Measurements from ENCODE around the gene KCNK4.

DNA sequence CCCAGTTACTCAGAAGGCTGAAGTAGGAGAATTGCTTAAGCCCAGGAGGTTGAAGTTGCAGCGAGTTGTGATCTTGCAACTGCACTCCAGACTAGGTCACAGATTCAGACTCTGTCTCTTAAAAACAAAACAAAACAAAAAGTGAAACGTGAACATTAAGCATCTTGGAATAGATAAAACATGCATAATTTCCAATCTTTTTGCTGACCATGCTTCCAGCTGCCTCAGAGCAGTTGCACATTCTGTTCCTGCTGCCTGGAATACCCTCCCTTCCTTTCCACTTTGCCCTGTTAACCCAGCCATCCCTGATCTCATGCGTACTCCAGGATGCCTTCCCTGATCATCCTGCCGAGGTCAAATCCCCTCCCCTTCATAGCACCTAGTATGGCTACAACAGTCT lies 48.2 kb downstream of the KCNK4 start:
- TF ChIP-seq, protein P1, sequence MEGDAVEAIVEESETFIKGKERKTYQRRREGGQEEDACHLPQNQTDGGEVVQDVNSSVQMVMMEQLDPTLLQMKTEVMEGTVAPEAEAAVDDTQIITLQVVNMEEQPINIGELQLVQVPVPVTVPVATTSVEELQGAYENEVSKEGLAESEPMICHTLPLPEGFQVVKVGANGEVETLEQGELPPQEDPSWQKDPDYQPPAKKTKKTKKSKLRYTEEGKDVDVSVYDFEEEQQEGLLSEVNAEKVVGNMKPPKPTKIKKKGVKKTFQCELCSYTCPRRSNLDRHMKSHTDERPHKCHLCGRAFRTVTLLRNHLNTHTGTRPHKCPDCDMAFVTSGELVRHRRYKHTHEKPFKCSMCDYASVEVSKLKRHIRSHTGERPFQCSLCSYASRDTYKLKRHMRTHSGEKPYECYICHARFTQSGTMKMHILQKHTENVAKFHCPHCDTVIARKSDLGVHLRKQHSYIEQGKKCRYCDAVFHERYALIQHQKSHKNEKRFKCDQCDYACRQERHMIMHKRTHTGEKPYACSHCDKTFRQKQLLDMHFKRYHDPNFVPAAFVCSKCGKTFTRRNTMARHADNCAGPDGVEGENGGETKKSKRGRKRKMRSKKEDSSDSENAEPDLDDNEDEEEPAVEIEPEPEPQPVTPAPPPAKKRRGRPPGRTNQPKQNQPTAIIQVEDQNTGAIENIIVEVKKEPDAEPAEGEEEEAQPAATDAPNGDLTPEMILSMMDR (IDR thresholded peaks at IDR 0.05; ENCODE audit: poor library complexity, severe bottlenecking), result no peak
- TF ChIP-seq EZH2 (IDR thresholded peaks at IDR 0.05; ENCODE audit: borderline replicate concordance, insufficient read depth, low read length, poor library complexity, severe bottlenecking), result no peak
- no peak for TF ChIP-seq POLR2AphosphoS5 (IDR thresholded peaks at IDR 0.05)
- TF ChIP-seq TAF1 (IDR thresholded peaks at IDR 0.05; ENCODE audit: low read depth), result no peak
- TF ChIP-seq SMC3 (conservative IDR thresholded peaks at IDR 0.05; ENCODE audit: poor library complexity), result no peak
- no peak for TF ChIP-seq RAD21 (conservative IDR thresholded peaks at IDR 0.05)

Data from neural cell (in vitro differentiated cells).